GM20431 (cell line): ENCODE results near the gene SUV39H1.

Experiments used
- in situ Hi-C: fragments of 300-500 bp; cut with MseI, MboI; formaldehyde crosslinking; loops from one replicate; pipeline ENCODE4 v1.15.0; 2020; ENCODE audit warnings: low sequenced_read_pairs; ENCODE audit not compliant: unreplicated experiment

Gene SUV39H1

GRCh38 chrX:48752498-48752897 is 56.0 kb downstream of the SUV39H1 start:
- in situ Hi-C loops: no loop called here

- in situ Hi-C loops: no loop called here
Observed at GRCh38 chrX:48753708-48754228, 57.2 kb downstream of the SUV39H1 start.

GRCh38 chrX:48754238-48754637 is 57.7 kb downstream of the SUV39H1 start:
- in situ Hi-C loops: no loop called here
